ENCODE data around the gene SLC7A6.
A peak's percentile ranks its signal among the peaks of the same experiment; 100 is the strongest.

SLC7A6 gene

DNA sequence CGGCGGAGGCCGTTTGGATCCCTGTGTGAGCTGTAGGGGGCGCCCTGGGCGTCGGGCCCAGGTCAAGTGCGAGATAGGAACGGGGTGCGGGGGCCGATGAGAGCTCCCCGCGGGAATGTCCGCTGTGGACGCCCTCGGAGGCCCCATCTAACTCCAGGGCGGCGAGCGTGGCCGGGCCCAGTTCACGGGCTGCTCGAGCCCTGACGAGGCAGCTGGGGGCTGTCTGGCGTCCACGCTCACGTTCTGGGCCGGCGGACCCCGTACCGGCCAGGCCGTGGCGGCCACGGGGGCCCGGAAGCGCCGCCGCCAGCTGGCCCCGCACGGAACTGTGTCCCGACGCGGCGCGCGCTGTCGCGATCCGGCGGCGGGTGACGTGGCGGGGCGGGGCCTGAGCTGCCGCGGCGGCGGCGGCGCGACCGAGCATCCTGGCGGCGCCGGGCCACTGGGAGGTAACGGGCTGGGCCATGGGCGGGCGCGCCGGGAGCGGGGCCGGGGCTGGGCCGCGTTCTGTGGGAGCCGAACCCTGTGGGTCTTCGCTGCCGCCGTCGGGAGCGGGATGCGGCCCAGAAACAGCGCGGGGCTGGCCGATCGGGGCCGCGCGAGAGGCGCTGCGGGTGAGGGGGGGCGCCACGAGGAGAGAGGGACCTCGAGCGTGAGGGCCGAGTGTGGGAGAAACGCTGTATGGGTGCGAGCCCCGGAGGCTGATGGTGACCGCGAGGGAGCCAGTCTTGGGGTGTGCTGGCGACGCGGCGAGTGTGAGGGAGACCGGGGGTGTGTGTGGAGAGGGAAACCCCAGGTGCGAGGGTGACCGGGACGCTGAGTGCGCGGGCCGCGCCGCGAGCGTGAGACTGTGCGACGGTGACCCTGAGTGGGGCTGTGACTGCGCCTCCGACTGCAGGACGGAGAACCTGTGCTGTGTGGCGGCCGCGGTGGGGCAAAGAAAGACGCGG is at the start of gene SLC7A6:
Gene SLC7A6 (plus strand): TSS at position 399 of the 950 bp plus-strand sequence. CDS start 10,201 bp downstream, outside the sequence.
- TF ChIP-seq POLR2A (IDR thresholded peaks at IDR 0.05; ENCODE audit: low read length) (peak; percentile 66), GATA1 (IDR thresholded peaks at IDR 0.05; ENCODE audit: low read depth, low read length) (no peak)
- DNase-seq = peak; percentile 91 to 95

DNA sequence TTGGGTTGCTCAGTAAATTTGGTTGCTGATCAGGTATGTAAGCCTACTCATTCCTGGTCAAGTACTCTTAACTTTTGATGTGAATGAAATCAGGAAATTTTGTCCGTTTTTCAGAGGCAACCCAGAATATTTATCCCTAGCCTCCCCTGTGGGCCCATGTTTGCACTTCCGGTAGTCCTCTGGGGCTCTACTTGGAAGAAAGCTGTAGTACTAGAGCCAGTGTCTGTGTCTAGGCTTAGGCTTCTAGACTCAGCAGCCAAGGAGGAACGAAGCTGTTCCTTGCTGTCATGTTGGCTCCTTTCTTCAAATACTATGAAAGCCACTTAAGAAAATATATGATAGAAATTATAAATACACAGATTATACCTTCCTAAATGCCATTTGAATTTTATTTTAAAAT is 49.6 kb upstream of the SLC7A6 start:
- no peak for DNase-seq
- TF ChIP-seq GATA1 (IDR thresholded peaks at IDR 0.05; ENCODE audit: low read depth, low read length) (no peak), POLR2A (IDR thresholded peaks at IDR 0.05; ENCODE audit: low read length) (no peak)

DNA sequence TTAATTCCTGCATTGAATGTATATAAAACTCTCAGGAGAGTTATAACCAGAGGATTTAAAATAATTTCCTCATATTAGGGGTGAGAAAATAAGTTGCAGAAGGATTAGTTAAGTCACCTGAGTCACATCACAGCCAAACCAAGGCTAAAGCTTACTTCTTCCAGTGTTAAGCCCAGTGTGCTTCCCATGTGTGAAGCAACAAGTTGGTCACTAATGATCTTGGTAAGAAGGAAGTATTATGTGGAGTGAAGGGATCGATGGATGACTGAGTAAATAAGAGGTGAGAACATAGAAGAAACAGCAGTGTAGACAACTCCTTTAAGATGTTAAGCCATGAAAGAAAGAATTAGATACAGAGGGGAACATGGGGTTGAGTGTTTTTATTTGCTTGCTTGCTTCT is 49.0 kb upstream of the SLC7A6 start:
- TF ChIP-seq POLR2A (IDR thresholded peaks at IDR 0.05; ENCODE audit: low read length) = no peak
- no peak for TF ChIP-seq GATA1 (IDR thresholded peaks at IDR 0.05; ENCODE audit: low read depth, low read length)
- DNase-seq = no peak

DNA sequence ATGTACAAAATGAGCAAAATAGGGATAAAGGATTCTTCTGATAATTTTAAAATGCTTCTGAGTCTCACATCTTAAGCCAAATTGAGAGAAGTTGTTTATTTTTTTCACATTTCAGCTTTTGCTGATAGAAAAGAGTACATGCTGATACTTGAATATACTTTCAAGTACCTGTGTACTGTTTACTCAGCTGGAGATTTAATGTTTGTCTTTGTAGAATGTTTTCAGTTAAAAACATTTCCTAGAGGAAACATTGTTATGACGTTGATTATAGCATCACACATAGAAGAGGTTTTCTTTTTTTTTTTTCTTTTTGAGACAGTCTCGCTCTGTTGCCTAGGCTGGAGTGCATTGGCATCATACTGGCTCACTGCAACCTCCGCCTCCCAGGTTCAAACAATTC is 48.1 kb upstream of the SLC7A6 start:
- no peak for TF ChIP-seq GATA1 (IDR thresholded peaks at IDR 0.05; ENCODE audit: low read depth, low read length)
- no peak for TF ChIP-seq POLR2A (IDR thresholded peaks at IDR 0.05; ENCODE audit: low read length)
- DNase-seq = no peak

DNA sequence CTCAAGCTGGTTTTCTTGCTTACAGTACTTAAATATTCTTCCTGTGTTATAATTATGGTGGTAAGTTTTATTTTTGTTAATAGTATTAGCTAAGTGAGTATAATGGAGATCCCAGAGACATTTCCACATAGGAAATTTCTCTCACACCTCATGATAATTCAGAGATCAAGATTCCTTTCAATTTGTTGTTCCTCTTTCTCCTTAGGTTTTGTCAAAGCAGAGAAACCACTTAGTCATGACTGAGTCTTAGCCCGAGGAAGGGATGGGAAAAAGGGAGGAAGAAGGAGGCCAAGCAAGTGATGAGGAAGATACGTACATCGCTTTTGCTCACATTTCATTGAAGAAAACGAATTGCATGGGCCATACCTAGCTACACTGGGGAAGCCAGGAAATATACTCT is 46.8 kb upstream of the SLC7A6 start:
- no peak for DNase-seq
- no peak for TF ChIP-seq GATA1 (IDR thresholded peaks at IDR 0.05; ENCODE audit: low read depth, low read length)
- TF ChIP-seq POLR2A (IDR thresholded peaks at IDR 0.05; ENCODE audit: low read length) = no peak

DNA sequence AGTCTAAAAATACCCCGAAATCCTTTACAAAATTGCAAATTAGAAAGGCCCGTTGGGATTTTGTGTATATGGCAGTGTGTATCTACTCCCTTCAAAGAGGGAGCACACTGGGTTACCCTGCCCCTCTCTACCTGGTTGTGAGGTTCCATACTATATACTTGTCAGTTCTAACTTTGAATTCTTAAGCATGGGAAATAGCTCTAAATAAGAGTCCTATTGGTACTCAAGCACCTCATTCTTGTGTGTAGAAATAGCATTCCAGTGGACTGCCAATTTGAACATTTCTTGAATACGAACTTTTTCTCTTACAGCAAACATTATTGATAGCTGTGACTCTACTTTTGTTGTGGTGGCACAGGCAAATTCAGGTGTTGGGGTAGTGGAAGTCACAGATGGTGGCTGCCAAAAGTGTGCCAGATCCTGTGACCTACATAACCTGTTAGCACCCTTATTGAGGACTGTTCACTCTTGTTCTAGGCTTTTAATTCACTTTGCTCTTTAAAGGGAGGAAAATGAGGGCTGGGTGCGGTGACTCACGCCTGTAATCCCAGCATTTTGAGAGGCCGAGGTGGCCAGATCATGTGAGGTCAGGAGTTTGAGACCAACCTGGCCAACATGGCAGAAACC is 44.5 kb upstream of the SLC7A6 start:
- no peak for TF ChIP-seq POLR2A (IDR thresholded peaks at IDR 0.05; ENCODE audit: low read length)
- TF ChIP-seq GATA1 (IDR thresholded peaks at IDR 0.05; ENCODE audit: low read depth, low read length) = no peak
- no peak for DNase-seq

DNA sequence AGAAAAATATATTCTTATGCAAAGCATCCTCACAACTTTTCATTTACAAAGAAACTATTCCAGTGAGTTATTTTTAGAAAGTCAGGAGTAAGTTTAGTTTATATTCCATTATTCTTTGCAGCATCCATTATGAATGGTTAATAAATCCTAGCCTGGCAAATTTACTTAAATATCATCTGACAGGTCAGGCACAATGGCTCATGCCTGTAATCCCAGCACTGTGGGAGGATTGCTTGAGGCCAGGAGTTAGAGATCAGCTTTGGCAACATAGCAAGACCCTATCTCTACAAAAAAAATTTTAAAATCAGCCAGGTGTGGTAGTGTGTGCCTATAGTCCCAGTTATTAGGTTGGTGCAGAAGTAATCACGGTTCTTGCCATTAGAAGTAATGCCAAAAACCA is 41.3 kb upstream of the SLC7A6 start:
- no peak for DNase-seq
- no peak for TF ChIP-seq GATA1 (IDR thresholded peaks at IDR 0.05; ENCODE audit: low read depth, low read length)
- TF ChIP-seq POLR2A (IDR thresholded peaks at IDR 0.05; ENCODE audit: low read length) = no peak

DNA sequence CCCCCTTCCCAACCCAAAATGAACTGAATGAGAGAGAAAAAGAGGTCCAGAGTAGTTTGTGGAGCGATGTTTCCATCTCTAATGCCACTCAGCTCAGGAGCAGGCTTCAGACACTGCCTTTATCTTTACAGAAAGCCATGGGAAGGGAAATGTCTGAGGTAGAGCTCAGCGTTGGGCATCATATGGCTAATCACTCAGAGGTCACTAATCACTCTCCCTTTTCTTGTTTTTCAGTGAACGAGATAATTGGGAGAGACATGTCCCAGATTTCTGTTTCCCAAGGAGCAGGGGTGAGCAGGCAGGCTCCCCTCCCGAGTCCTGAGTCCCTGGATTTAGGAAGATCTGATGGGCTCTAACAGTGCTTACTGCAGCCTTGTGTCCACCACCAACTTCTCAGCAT is 38.2 kb upstream of the SLC7A6 start:
- DNase-seq = no peak
- TF ChIP-seq POLR2A (IDR thresholded peaks at IDR 0.05; ENCODE audit: low read length) (no peak), GATA1 (IDR thresholded peaks at IDR 0.05; ENCODE audit: low read depth, low read length) (no peak)

DNA sequence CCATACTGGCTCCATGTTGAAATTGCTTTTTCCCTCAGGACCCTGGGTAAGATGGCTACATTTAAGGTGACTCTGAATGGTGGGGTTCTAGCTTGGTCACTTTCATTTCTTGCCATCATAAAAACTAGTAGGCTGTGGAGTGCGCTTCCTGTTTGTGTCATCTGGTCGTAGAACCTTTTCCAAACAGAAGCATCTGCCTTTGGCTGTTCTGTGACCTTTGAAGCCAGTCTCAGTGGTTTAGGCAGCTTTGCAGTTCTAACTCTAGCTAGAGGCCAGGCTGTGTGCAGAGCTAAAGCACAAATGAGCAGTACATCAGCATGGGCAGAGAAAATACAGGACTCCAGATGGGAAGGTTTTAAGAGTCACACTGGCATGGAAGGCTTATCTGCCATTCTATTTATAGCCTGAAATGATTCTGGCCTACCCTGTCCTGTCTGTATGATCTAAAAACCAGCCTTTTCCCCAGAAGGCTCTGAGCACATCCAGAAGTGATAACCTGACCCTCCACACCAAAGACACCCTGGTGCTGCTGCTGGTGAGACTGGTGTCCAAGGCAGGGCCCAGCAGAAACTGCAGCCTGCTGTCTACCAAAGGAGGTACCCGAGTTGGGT is 37.0 kb upstream of the SLC7A6 start:
- no peak for DNase-seq
- no peak for TF ChIP-seq POLR2A (IDR thresholded peaks at IDR 0.05; ENCODE audit: low read length)
- no peak for TF ChIP-seq GATA1 (IDR thresholded peaks at IDR 0.05; ENCODE audit: low read depth, low read length)

DNA sequence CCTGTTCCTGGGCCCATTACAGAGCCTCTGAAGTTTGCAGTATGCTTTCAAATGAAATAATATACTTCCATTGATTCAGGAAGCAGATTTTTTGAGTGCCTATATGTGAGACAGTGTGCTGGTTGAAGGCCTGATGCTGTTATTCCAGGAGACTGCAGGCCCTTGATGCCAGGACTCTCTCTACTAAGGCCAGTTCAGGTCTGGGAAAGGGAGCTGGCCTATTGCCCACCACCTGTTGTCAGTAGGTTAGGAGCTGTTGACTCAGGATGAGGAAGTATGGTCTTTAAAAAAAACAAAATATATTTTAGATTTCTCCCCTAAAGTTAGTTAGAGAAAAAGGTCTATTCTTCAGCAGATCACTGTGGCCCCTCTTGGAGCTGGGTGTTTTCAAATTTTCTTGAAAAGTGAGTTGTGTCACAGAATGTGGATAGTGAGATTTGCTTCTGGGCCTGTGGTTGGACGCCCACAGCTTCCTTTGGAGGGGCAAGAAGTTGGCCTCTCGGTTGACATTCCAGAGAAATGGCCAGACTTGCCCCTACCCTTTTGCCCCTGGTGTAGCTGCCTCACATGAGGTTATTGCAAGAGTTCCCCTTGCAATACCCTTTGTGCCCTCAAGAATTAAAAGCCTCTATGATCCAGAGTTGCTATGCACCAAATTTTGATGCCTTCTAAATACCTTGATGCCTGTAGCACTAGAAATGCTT is 36.3 kb upstream of the SLC7A6 start:
- DNase-seq = no peak
- TF ChIP-seq GATA1 (IDR thresholded peaks at IDR 0.05; ENCODE audit: low read depth, low read length) = no peak
- no peak for TF ChIP-seq POLR2A (IDR thresholded peaks at IDR 0.05; ENCODE audit: low read length)

DNA sequence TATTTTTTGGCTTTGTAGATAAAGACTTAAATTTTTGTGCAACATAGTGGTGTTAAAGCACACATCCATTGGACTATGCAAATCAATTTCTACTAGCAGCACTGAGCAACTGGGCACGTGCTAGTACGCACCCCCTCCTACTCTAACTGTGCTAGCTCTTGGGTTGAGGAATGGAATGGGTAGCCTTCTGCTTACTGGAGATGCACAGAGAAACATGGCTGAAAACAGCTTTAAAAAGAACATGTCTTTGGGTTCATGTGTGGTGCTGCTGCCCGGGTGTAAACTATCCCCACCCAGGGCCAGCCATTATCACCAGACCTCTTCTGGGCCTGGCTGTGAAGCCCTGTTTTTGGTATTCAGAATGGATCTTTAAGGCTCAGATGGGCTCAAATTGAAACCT is 35.7 kb upstream of the SLC7A6 start:
- peak; percentile 27 to 41 for DNase-seq
- TF ChIP-seq GATA1 (IDR thresholded peaks at IDR 0.05; ENCODE audit: low read depth, low read length) (no peak), POLR2A (IDR thresholded peaks at IDR 0.05; ENCODE audit: low read length) (no peak)

DNA sequence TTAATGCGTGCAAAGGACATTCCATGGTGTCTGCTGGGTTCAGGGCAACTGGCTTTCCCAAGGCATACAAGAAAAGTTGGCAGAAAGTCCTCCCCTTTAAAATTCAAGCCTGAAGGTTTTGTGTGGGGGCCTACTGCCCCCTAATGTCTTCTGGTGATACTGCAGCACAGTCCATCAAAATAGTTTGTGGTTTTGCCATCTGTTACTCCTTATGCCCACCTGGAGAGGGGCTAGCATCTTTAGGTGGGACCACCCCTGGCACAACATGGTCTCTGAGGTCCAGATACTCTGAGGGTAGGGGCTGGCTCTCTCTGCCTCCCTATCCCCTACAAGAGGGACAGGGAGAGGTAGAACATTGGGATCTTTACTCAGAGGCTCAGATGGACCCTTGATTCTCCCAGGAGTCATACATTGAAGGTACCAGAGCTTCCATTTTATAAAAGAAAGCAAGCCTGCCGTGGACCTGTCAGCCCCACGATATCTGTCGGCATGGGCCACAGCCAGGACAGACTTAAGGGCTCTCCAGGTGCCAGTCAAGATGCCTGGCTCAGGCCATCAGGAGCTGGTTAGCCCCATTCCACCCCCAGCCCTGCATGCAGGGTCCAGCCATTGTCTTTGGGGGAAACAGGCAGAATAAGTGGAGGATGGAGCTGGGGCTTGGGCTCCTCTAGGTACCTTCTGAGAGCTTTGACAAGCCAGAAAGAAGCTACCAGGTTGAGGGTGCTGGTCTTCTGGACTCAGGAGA is 34.7 kb upstream of the SLC7A6 start:
- peak; percentile 65 to 82 for DNase-seq
- TF ChIP-seq GATA1 (IDR thresholded peaks at IDR 0.05; ENCODE audit: low read depth, low read length) (no peak), POLR2A (IDR thresholded peaks at IDR 0.05; ENCODE audit: low read length) (no peak)

DNA sequence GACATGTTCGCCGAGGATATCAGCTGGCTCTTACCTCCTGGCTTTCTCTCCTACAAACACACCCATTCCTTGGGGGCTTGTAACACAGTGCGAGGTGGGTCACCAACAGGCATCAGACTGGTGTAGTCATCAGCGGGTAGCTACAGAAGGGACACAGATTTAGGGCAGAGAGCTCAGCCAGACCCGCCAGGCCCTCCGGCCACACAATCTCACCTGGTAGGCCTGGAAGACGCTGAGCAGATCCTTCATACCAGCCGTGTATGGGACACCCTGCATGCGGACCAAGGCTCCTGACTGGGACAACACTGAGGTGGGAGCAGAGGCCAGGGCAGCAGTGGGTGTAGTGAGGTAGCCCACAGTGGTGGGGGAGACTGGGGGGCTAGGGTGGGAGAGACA is 34.2 kb upstream of the SLC7A6 start:
- DNase-seq = no peak

More for the DNA sequence above, 34.2 kb upstream of the SLC7A6 start:
- no peak for TF ChIP-seq POLR2A (IDR thresholded peaks at IDR 0.05; ENCODE audit: low read length)
- TF ChIP-seq GATA1 (IDR thresholded peaks at IDR 0.05; ENCODE audit: low read depth, low read length) = no peak

All from erythroblast (primary cell).